Endothelial cell of umbilical vein (primary cell): Measurements from ENCODE around the gene FLT3. TPM values are rescaled to one million over a fixed set of nuclear protein-coding genes. Genes with fewer than 3 reads are reported as not detected.

ENCODE experiments used
- BruUV-seq: library from RNA; stranded (reverse); fragments of 400-500 nt; replicated peaks from 2 replicates; lab custom pipeline; 2021; lab: Mats Ljungman, UMichigan
- CTCF ChIA-PET: fragments of 300-600, 350-600 bp; sonication (Branson Sonifier 250); formaldehyde crosslinking; loops from one replicate; lab custom pipeline; 2021; ENCODE audit warnings: antibody characterized with exemption, inconsistent platforms; lab: Charles Lee
- POLR2A ChIA-PET: fragments of 300-600, 350-600 bp; sonication (Branson Sonifier 250); formaldehyde crosslinking; loops from one replicate; lab custom pipeline; 2021; ENCODE audit warnings: antibody characterized with exemption, inconsistent platforms; lab: Charles Lee
- DNase-seq: peaks from one replicate; pipeline ENCODE4 v3.0.0-alpha.2; 2011; ENCODE audit warnings: low read depth, low spot score
- FAIRE-seq: peaks from 2 replicates; lab custom pipeline; 2011; peaks lifted over from hg19 to GRCh38; lab: Jason Lieb, UNC
- H2AFZ ChIP-seq: 2 replicates; pipeline ENCODE4 v1.6.0; 2012; ENCODE audit warnings: low read depth, low read length, control low read depth, inconsistent platforms
- H3K27ac ChIP-seq: 2 replicates; pipeline ENCODE4 v1.5.1; 2011; ENCODE audit warnings: low read depth, mild to moderate bottlenecking, control low read depth, low read length, moderate library complexity; ENCODE audit not compliant: insufficient read depth
- H3K27me3 ChIP-seq, 2 experiments: 2 replicates each; pipeline versions ENCODE4 v1.6.0 to v1.6.1; 2011; ENCODE audit warnings: low read length in 2 of 2, mixed read lengths in 1 of 2; ENCODE audit not compliant: control insufficient read depth in 2 of 2, insufficient read depth in 2 of 2
- H3K36me3 ChIP-seq, 2 experiments: 2 replicates in 1 of 2; 3 replicates in 1 of 2; pipeline ENCODE4 v1.5.1; 2011; ENCODE audit warnings: low read length in 2 of 2, mild to moderate bottlenecking in 1 of 2, moderate library complexity in 1 of 2; ENCODE audit not compliant: control insufficient read depth in 2 of 2, insufficient read depth in 2 of 2; ENCODE audit errors: extremely low read depth in 1 of 2
- H3K4me1 ChIP-seq: 3 replicates; pipeline ENCODE4 v1.5.1; 2011; ENCODE audit warnings: mild to moderate bottlenecking, low read length; ENCODE audit not compliant: control insufficient read depth, insufficient read depth; ENCODE audit errors: extremely low read depth
- H3K4me2 ChIP-seq: 2 replicates; pipeline ENCODE4 v1.6.1; 2011; ENCODE audit warnings: low read length, control low read depth, mixed read lengths; ENCODE audit not compliant: insufficient read depth
- H3K4me3 ChIP-seq, 3 experiments: fragments of 200-600 bp in 1 of 3; sonication (generic), shearing (Covaris generic) in 1 of 3; replicated peaks in 1 of 3; 2 replicates each; pipeline ENCODE4 v1.5.1; 2011 to 2016; ENCODE audit warnings: control low read depth in 3 of 3, low read length in 3 of 3, mild to moderate bottlenecking in 2 of 3, inconsistent platforms in 1 of 3, low read depth in 1 of 3, moderate library complexity in 1 of 3; ENCODE audit not compliant: insufficient read depth in 1 of 3
- H3K79me2 ChIP-seq: 2 replicates; pipeline ENCODE4 v1.6.0; 2012; ENCODE audit warnings: low read length, inconsistent platforms; ENCODE audit not compliant: control insufficient read depth, insufficient read depth
- H3K9ac ChIP-seq: replicated peaks from 2 replicates; pipeline ENCODE3; 2011; ENCODE audit warnings: low read length, control low read depth; ENCODE audit not compliant: insufficient read depth; ENCODE audit errors: extremely low read depth
- H3K9me1 ChIP-seq: replicated peaks from 3 replicates; pipeline ENCODE4 v1.6.0; 2011; ENCODE audit warnings: mild to moderate bottlenecking, low read length; ENCODE audit not compliant: control insufficient read depth, insufficient read depth; ENCODE audit errors: extremely low read depth
- H3K9me3 ChIP-seq: replicated peaks from 2 replicates; pipeline ENCODE4 v1.5.1; 2012; ENCODE audit warnings: low read length, inconsistent platforms; ENCODE audit not compliant: control insufficient read depth, insufficient read depth
- H4K20me1 ChIP-seq: replicated peaks from 2 replicates; pipeline ENCODE3; 2011; ENCODE audit warnings: mild to moderate bottlenecking, low read length; ENCODE audit not compliant: control insufficient read depth, insufficient read depth; ENCODE audit errors: extremely low read depth
- EZH2 ChIP-seq: IDR thresholded peaks from 2 replicates; pipeline ENCODE4 v1.6.1; 2012; ENCODE audit warnings: borderline replicate concordance, low read depth, mild to moderate bottlenecking, moderate library complexity, low read length, inconsistent platforms; ENCODE audit not compliant: severe bottlenecking
- FOS ChIP-seq: IDR thresholded peaks from 2 replicates; pipeline ENCODE4 v1.6.1; 2011; ENCODE audit warnings: mild to moderate bottlenecking, low read length, moderate library complexity, borderline replicate concordance; ENCODE audit not compliant: insufficient read depth
- GATA2 ChIP-seq: IDR thresholded peaks from 2 replicates; pipeline ENCODE4 v1.7.0; 2011; ENCODE audit warnings: low read depth, mild to moderate bottlenecking, moderate library complexity, mixed read lengths, low read length; ENCODE audit not compliant: insufficient read length, insufficient read depth
- JUN ChIP-seq: IDR thresholded peaks from 2 replicates; pipeline ENCODE4 v1.6.1; 2011; ENCODE audit warnings: borderline replicate concordance, low read depth; ENCODE audit not compliant: insufficient read length, insufficient read depth
- MYC ChIP-seq: IDR thresholded peaks from one replicate; pipeline ENCODE4 v1.6.1; 2011; ENCODE audit warnings: mild to moderate bottlenecking, low read depth, low read length
- POLR2A ChIP-seq: IDR thresholded peaks from 2 replicates; pipeline ENCODE4 v1.6.1; 2012; ENCODE audit warnings: low read depth, mild to moderate bottlenecking, control low read depth, low read length
- POLR2AphosphoS5 ChIP-seq: IDR thresholded peaks from 2 replicates; pipeline ENCODE4 v1.6.1; 2012; ENCODE audit warnings: low read depth, mild to moderate bottlenecking, control low read depth, low read length, moderate library complexity; ENCODE audit not compliant: insufficient read depth
- dilution Hi-C: fragments of 300-500 bp; cut with MboI; formaldehyde crosslinking; loops from one replicate; pipeline ENCODE4 v1.15.0; 2019; ENCODE audit warnings: low sequenced_read_pairs; ENCODE audit not compliant: extremely low pct_ligation_motif_present
- intact Hi-C: fragments of 100-400 bp; cut with micrococcal nuclease; formaldehyde crosslinking; loops from one replicate; pipeline ENCODE4 v1.10.0; 2022
- polyA plus RNA-seq, 4 experiments: library from polyadenylated mRNA; depleted of rRNA in 3 of 4; stranded (reverse) in 3 of 4; unstranded in 1 of 4; fragments of >200 nt; gene quantifications; 2 replicates each; pipeline versions ENCODE4 v1.2.1 to v1.2.3, GENCODE V29; 2011 to 2012; ENCODE audit warnings: missing spikeins in 1 of 4
- total RNA-seq: library from RNA; stranded (reverse); gene quantifications from 2 replicates; pipeline ENCODE4 v1.2.3, GENCODE V29; 2021
- TF ChIP-seq, protein P1 (sequence below), 2 donors: IDR thresholded peaks; 1 replicate in 1 of 2; 2 replicates in 1 of 2; pipeline ENCODE4 v1.5.1; 2011; ENCODE audit warnings: low read length in 2 of 2, mild to moderate bottlenecking in 2 of 2, moderate library complexity in 2 of 2, control low read depth in 1 of 2, inconsistent platforms in 1 of 2, low read depth in 1 of 2; ENCODE audit not compliant: insufficient read depth in 1 of 2; ENCODE audit errors: extremely low read depth in 1 of 2
- TF ChIP-seq, protein P2 (sequence below): IDR thresholded peaks from 2 replicates; pipeline ENCODE4 v1.6.1; 2011; ENCODE audit not compliant: insufficient read depth, insufficient read length

Gene FLT3
- total and polyA plus RNA-seq, 2 donors (not counting 3 experiments of a cell fraction or from before 2014, with no cell fraction given): 0.03 TPM; not detected in 1

GRCh38 chr13:27997904-27998522 lies 102.4 kb downstream of the FLT3 start:
- ChIA-PET CTCF (interaction anchor here (1.0 to 2.1 kb wide), 7 partner anchors 14 to 636 kb away, joined by 3 to 8 read pairs (median 4); no protein-coding TSS in a partner anchor), POLR2A (no interaction called here)
- H3K9ac ChIP-seq: no peak overlapping the region
- H3K9me3 ChIP-seq: no peaks in the 10 kb centered on the region
- H3K27me3 ChIP-seq: no peaks in the 10 kb centered on the region
- H3K4me3 ChIP-seq: no peak overlapping the region
- dilution Hi-C loops (no loop called here), intact Hi-C loops (no loop called here)
- H3K27ac ChIP-seq: no peak overlapping the region
- H3K36me3 ChIP-seq: no peaks in the 10 kb centered on the region
- H3K9me1 ChIP-seq: no peaks in the 10 kb centered on the region
- FAIRE-seq: peak; percentile 67
- peak; percentile 39 for DNase-seq
- no peaks in the 10 kb centered on the region for H4K20me1 ChIP-seq
- no peak overlapping the region for H2AFZ ChIP-seq
- no TSS peak for BruUV-seq
- no peaks in the 10 kb centered on the region for H3K4me1 ChIP-seq
- TF ChIP-seq, protein P1, sequence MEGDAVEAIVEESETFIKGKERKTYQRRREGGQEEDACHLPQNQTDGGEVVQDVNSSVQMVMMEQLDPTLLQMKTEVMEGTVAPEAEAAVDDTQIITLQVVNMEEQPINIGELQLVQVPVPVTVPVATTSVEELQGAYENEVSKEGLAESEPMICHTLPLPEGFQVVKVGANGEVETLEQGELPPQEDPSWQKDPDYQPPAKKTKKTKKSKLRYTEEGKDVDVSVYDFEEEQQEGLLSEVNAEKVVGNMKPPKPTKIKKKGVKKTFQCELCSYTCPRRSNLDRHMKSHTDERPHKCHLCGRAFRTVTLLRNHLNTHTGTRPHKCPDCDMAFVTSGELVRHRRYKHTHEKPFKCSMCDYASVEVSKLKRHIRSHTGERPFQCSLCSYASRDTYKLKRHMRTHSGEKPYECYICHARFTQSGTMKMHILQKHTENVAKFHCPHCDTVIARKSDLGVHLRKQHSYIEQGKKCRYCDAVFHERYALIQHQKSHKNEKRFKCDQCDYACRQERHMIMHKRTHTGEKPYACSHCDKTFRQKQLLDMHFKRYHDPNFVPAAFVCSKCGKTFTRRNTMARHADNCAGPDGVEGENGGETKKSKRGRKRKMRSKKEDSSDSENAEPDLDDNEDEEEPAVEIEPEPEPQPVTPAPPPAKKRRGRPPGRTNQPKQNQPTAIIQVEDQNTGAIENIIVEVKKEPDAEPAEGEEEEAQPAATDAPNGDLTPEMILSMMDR (IDR thresholded peaks at IDR 0.05; ENCODE audit: extremely low read depth in 1 of 2, insufficient read depth in 1 of 2, low read depth in 1 of 2, low read length in 2 of 2): peak; percentile 35 to 43
- TF ChIP-seq MYC: no peak
- H3K4me2 ChIP-seq: no peak overlapping the region
- no peaks in the 10 kb centered on the region for H3K79me2 ChIP-seq

DNA sequence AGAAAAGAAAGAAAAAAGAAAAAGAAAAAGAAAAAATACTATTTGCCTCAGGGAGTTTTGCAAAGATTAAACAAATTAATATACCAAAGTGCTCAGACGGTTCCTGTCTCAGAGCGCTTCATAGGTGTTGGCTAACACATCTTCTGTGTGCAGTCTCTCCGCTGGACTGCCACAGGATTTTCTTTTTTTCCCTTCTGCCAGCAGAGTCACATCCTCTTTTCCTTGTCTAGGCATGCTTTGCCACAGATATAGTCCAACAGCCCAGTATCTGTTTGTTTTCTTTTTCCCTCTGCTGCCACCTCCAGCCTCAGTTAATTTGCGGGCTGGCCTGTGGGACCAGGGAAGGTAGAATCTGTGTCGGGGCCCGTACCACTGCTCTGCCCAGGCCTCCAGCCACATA lies 108.5 kb downstream of the FLT3 start:
- Histone ChIP-seq H3K27me3 (peaks cover 8 to 10% of the 10 kb centered on the region in 2 experiments), H3K79me2 (no peaks in the 10 kb centered on the region), H3K27ac (no peak overlapping the region), H3K36me3 (no peaks in the 10 kb centered on the region), H4K20me1 (no peaks in the 10 kb centered on the region), H3K4me3 (no peak overlapping the region), H3K9me1 (no peaks in the 10 kb centered on the region), H3K4me2 (no peak overlapping the region), H3K9ac (no peak overlapping the region), H3K9me3 (no peaks in the 10 kb centered on the region), H3K4me1 (no peaks in the 10 kb centered on the region), H2AFZ (no peak overlapping the region)
- TF ChIP-seq, protein P2, sequence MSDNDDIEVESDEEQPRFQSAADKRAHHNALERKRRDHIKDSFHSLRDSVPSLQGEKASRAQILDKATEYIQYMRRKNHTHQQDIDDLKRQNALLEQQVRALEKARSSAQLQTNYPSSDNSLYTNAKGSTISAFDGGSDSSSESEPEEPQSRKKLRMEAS: no peak
- TF ChIP-seq POLR2A (no peak), MYC (no peak), EZH2 (no peak), POLR2AphosphoS5 (no peak), JUN (no peak), GATA2 (no peak), FOS (no peak)
- TF ChIP-seq, protein P1 (IDR thresholded peaks at IDR 0.05; ENCODE audit: extremely low read depth in 1 of 2, insufficient read depth in 1 of 2, low read depth in 1 of 2, low read length in 2 of 2): no peak
- ChIA-PET CTCF (no interaction called here), POLR2A (no interaction called here)
- dilution Hi-C loops: no loop called here
- DNase-seq: no peak
- no TSS peak for BruUV-seq
- intact Hi-C loops: no loop called here
- FAIRE-seq: no peak
